Astrocyte of the cerebellum (primary cell): ENCODE data around the gene SPATA6L.

Experiments
- DNase-seq: peaks from one replicate; pipeline ENCODE4 v3.0.0-alpha.2; 2011; ENCODE audit warnings: low read depth
- H3K4me3 ChIP-seq: 2 replicates; pipeline ENCODE4 v1.5.1; 2011; ENCODE audit warnings: mild to moderate bottlenecking, low read depth, low read length, moderate library complexity
- CTCF ChIP-seq: IDR thresholded peaks from 2 replicates; pipeline ENCODE4 v1.5.1; 2012; ENCODE audit warnings: low read length, low read depth, moderate library complexity, mild to moderate bottlenecking; ENCODE audit errors: missing control alignments
- in situ Hi-C: cut with HindIII; loops from 2 replicates; pipeline ENCODE4 v1.10.0; 2017; ENCODE audit warnings: low sequenced_read_pairs

SPATA6L gene

GRCh38 chr9:4630836-4631235 lies 35.4 kb downstream of the SPATA6L start:
- in situ Hi-C loops = loop anchor here (25.0 kb wide), 1 partner anchor 219 kb away; no protein-coding TSS in a partner anchor
- TF ChIP-seq CTCF = peak; percentile 27
- DNase-seq = peak; percentile 70
- H3K4me3 ChIP-seq = no peak overlapping the region

GRCh38 chr9:4622016-4622415 lies 44.3 kb downstream of the SPATA6L start:
- DNase-seq = no peak
- in situ Hi-C loops = loop anchor here (10.0 kb wide), 1 partner anchor 77 kb away; no protein-coding TSS in a partner anchor
- TF ChIP-seq CTCF = no peak
- no peak overlapping the region for H3K4me3 ChIP-seq

- DNase-seq = peak; percentile 22
- H3K4me3 ChIP-seq = no peak overlapping the region
- TF ChIP-seq CTCF = no peak
- in situ Hi-C loops = loop anchor here (10.0 kb wide), 1 partner anchor 76 kb away; no protein-coding TSS in a partner anchor
Observed at GRCh38 chr9:4620881-4621555, 45.3 kb downstream of the SPATA6L start.

GRCh38 chr9:4620057-4620765 lies 46.1 kb downstream of the SPATA6L start:
- no peak for TF ChIP-seq CTCF
- no peak overlapping the region for H3K4me3 ChIP-seq
- in situ Hi-C loops = loop anchor here (10.0 kb wide), 1 partner anchor 75 kb away; no protein-coding TSS in a partner anchor
- no peak for DNase-seq

- DNase-seq = no peak
- no peak for TF ChIP-seq CTCF
- in situ Hi-C loops = no loop called here
- H3K4me3 ChIP-seq = no peak overlapping the region
Observed at GRCh38 chr9:4618700-4619099, 47.6 kb downstream of the SPATA6L start.

GRCh38 chr9:4617752-4618151 lies 48.5 kb downstream of the SPATA6L start:
- no peak overlapping the region for H3K4me3 ChIP-seq
- no peak for DNase-seq
- in situ Hi-C loops = no loop called here
- TF ChIP-seq CTCF = no peak
